ENCODE measurements around the gene STAM2. TPM values are rescaled to one million over a fixed set of nuclear protein-coding genes. Genes with fewer than 3 reads are reported as not detected.

STAM2 gene
- total and polyA plus RNA-seq, 2 of the 13 experiments (the other 11 are each of a cell fraction or from before 2014, with no cell fraction given), result 14.7 to 24.1 TPM

- H3K79me2 ChIP-seq (ENCODE audit: insufficient read depth, low read length), result no peaks in the 10 kb centered on the region
- H4K20me1 ChIP-seq (ENCODE audit: insufficient read depth, low read length), result no peaks in the 10 kb centered on the region
- FAIRE-seq (no peak), ATAC-seq (no peak), DNase-seq (ENCODE audit: low spot score) (no peak)
- H3K9ac ChIP-seq (ENCODE audit: insufficient read depth, low read depth, low read length), result no peak overlapping the region
- ChIA-PET CTCF (ENCODE audit: low intra/inter-chr PET ratio, low total read pairs) (no interaction called here), POLR2A (no interaction called here)
- H3K4me2 ChIP-seq (ENCODE audit: low read depth, low read length), result no peak overlapping the region
- no peak overlapping the region for H3K4me3 ChIP-seq (replicated peaks in 1 of 3; ENCODE audit: insufficient read depth in 1 of 3, low read depth in 2 of 3, low read length in 3 of 3)
- H3K9me3 ChIP-seq (ENCODE audit: low read length), result no peaks in the 10 kb centered on the region
- BruUV-seq (replicated peaks), result no TSS peak
- peaks cover 0 to 5% of the 10 kb centered on the region in 2 experiments; a peak in 3 of 5 replicates for H3K36me3 ChIP-seq (replicated peaks in 1 of 2; ENCODE audit: control insufficient read depth in 1 of 2, insufficient read depth in 2 of 2, low read length in 2 of 2)
- H3K27me3 ChIP-seq (ENCODE audit: control insufficient read depth in 1 of 2, insufficient read depth in 2 of 2, low read length in 2 of 2), result no peaks in the 10 kb centered on the region
- intact Hi-C loops (cut with micrococcal nuclease; ENCODE audit: unreplicated experiment) (no loop called here), in situ Hi-C loops (cut with HindIII; ENCODE audit: extremely low pct_ligation_motif_present, low pct_unique_long_range_greater_than_20kb) (no loop called here)
- TF ChIP-seq ZBTB44 (CRISPR knock-in tag; IDR thresholded peaks at IDR 0.05) (no peak), ZIK1 (CRISPR knock-in tag; IDR thresholded peaks at IDR 0.05; ENCODE audit: borderline replicate concordance, low read depth) (no peak), PAXIP1 (CRISPR knock-in tag; conservative IDR thresholded peaks at IDR 0.05) (no peak), PCBP2 (optimal IDR thresholded peaks at IDR 0.05; ENCODE audit: low read depth, low read length, poor library complexity, severe bottlenecking) (no peak), ZNF264 (CRISPR knock-in tag; IDR thresholded peaks at IDR 0.05) (no peak)
- H3K4me1 ChIP-seq (ENCODE audit: insufficient read depth, low read length), result no peaks in the 10 kb centered on the region
- WGBS (ENCODE audit: low lambda C conversion rate), result 92% methylated on average over 1 of the region's 1 CpG
- H2AFZ ChIP-seq (ENCODE audit: low read length), result no peak overlapping the region
- no peak overlapping the region for H3K27ac ChIP-seq (ENCODE audit: extremely low read length, insufficient read depth, low read length)
These were observed 55.1 kb downstream of the STAM2 start for GRCh38 chr2:152120430-152120829.
